ENCODE results near the gene STEAP1B. TPM values are rescaled to one million over a fixed set of nuclear protein-coding genes. Genes with fewer than 3 reads are reported as not detected.

Gene STEAP1B
- total RNA-seq, 4 donors from 2014 or later: 1.6 to 2.2 (median 1.6) TPM

- Histone ChIP-seq H3K27me3 (no peaks in the 10 kb centered on the region), H3K4me3 (no peak overlapping the region), H3K4me1 (no peaks in the 10 kb centered on the region), H3K27ac (replicated peaks in 1 of 4) (no peak overlapping the region), H3K9me3 (no peaks in the 10 kb centered on the region), H3K36me3 (no peaks in the 10 kb centered on the region)
- TF ChIP-seq CTCF (IDR thresholded peaks at IDR 0.05) (no peak), POLR2AphosphoS5 (IDR thresholded peaks at IDR 0.05) (no peak), POLR2A (IDR thresholded peaks at IDR 0.05; ENCODE audit: low read depth) (no peak), EP300 (IDR thresholded peaks at IDR 0.05) (no peak)
- 89% methylated on average over 1 of the region's 2 CpGs for WGBS
- intact Hi-C loops (cut with DNase I): no loop called here
- DNase-seq (ENCODE audit: extremely low spot score): no peak
Measured at GRCh38 chr7:22474645-22475044, 25.3 kb downstream of the STEAP1B start.

- no peaks in the 10 kb centered on the region for H3K36me3 ChIP-seq
- no peak overlapping the region for H3K27ac ChIP-seq (replicated peaks in 1 of 4)
- 85% methylated on average over 10 of the region's 10 CpGs for WGBS
- H3K9me3 ChIP-seq: no peaks in the 10 kb centered on the region
- no peak for DNase-seq (ENCODE audit: extremely low spot score)
- intact Hi-C loops (cut with DNase I): no loop called here
- TF ChIP-seq POLR2AphosphoS5 (IDR thresholded peaks at IDR 0.05): no peak
- no peak for TF ChIP-seq POLR2A (IDR thresholded peaks at IDR 0.05; ENCODE audit: low read depth)
- TF ChIP-seq EP300 (IDR thresholded peaks at IDR 0.05): no peak
- TF ChIP-seq CTCF (IDR thresholded peaks at IDR 0.05): no peak
- no peaks in the 10 kb centered on the region for H3K27me3 ChIP-seq
- no peak overlapping the region for H3K4me3 ChIP-seq
- no peaks in the 10 kb centered on the region for H3K4me1 ChIP-seq
Measured at GRCh38 chr7:22470981-22471380, 29.0 kb downstream of the STEAP1B start.

- TF ChIP-seq EP300 (IDR thresholded peaks at IDR 0.05): no peak
- intact Hi-C loops (cut with DNase I): no loop called here
- DNase-seq (ENCODE audit: extremely low spot score): no peak
- Histone ChIP-seq H3K9me3 (no peaks in the 10 kb centered on the region), H3K36me3 (no peaks in the 10 kb centered on the region), H3K4me1 (no peaks in the 10 kb centered on the region), H3K27ac (replicated peaks in 1 of 4) (no peak overlapping the region), H3K4me3 (no peak overlapping the region), H3K27me3 (no peaks in the 10 kb centered on the region)
- 89% methylated on average over 3 of the region's 3 CpGs for WGBS
Measured at GRCh38 chr7:22469371-22470143, 30.4 kb downstream of the STEAP1B start.

GRCh38 chr7:22468609-22469008, 31.4 kb downstream of the STEAP1B start:
- intact Hi-C loops (cut with DNase I): no loop called here
- H3K27me3 ChIP-seq: no peaks in the 10 kb centered on the region
- H3K9me3 ChIP-seq: no peaks in the 10 kb centered on the region
- TF ChIP-seq POLR2AphosphoS5 (IDR thresholded peaks at IDR 0.05) (no peak), CTCF (IDR thresholded peaks at IDR 0.05) (no peak), POLR2A (IDR thresholded peaks at IDR 0.05; ENCODE audit: low read depth) (no peak), EP300 (IDR thresholded peaks at IDR 0.05) (no peak)
- DNase-seq (ENCODE audit: extremely low spot score): no peak
- WGBS: 89% methylated on average over 3 of the region's 3 CpGs
- no peak overlapping the region for H3K27ac ChIP-seq (replicated peaks in 1 of 4)
- no peaks in the 10 kb centered on the region for H3K36me3 ChIP-seq
- H3K4me1 ChIP-seq: no peaks in the 10 kb centered on the region
- no peak overlapping the region for H3K4me3 ChIP-seq

GRCh38 chr7:22464299-22464698, 35.7 kb downstream of the STEAP1B start:
- peak; percentile 5 for DNase-seq (ENCODE audit: extremely low spot score)
- 81% methylated on average over 4 of the region's 4 CpGs for WGBS
- Histone ChIP-seq H3K36me3 (no peaks in the 10 kb centered on the region), H3K27me3 (no peaks in the 10 kb centered on the region), H3K9me3 (no peaks in the 10 kb centered on the region), H3K4me1 (no peaks in the 10 kb centered on the region), H3K27ac (replicated peaks in 1 of 4) (no peak overlapping the region), H3K4me3 (no peak overlapping the region)
- intact Hi-C loops (cut with DNase I): no loop called here
- TF ChIP-seq POLR2AphosphoS5 (IDR thresholded peaks at IDR 0.05) (no peak), EP300 (IDR thresholded peaks at IDR 0.05) (no peak), POLR2A (IDR thresholded peaks at IDR 0.05; ENCODE audit: low read depth) (no peak), CTCF (IDR thresholded peaks at IDR 0.05) (no peak)

Measured in esophagus muscularis mucosa (tissue), 4 donors.